Activated B cell treated with CpG ODN at 0.5 μM for 24 hours (primary cell): Measurements from ENCODE around the gene ZNF304. TPM values are rescaled to one million over a fixed set of nuclear protein-coding genes. Genes with fewer than 3 reads are reported as not detected.

Source experiments
- ATAC-seq: fragments of 200-7000 bp; cut with Tn5 transposase; one replicate; pipeline ENCODE4 v1.10.0; 2021; ENCODE audit warnings: low read depth, mild to moderate bottlenecking, moderate library complexity
- CTCF ChIA-PET: fragments of 350-600 bp; sonication (Branson Sonifier 250); formaldehyde crosslinking; loops from one replicate; lab custom pipeline; 2021; ENCODE audit warnings: antibody characterized with exemption; lab: Charles Lee
- POLR2A ChIA-PET: fragments of 350-600 bp; sonication (Branson Sonifier 250); formaldehyde crosslinking; loops from one replicate; lab custom pipeline; 2021; ENCODE audit warnings: antibody characterized with exemption; lab: Charles Lee
- DNase-seq: peaks from one replicate; pipeline ENCODE4 v3.0.0; 2022
- H3K27ac Mint-ChIP-seq: one replicate; pipeline ENCODE4 v1.8.0; 2020; ENCODE audit warnings: mixed read lengths
- H3K27me3 Mint-ChIP-seq: one replicate; pipeline ENCODE4 v1.8.0; 2021; ENCODE audit warnings: mixed read lengths
- H3K36me3 Mint-ChIP-seq: one replicate; pipeline ENCODE4 v1.8.0; 2021; ENCODE audit warnings: low read depth, mixed read lengths
- H3K4me1 Mint-ChIP-seq: one replicate; pipeline ENCODE4 v1.8.0; 2021; ENCODE audit warnings: mixed read lengths
- H3K4me3 Mint-ChIP-seq: one replicate; pipeline ENCODE4 v1.8.0; 2020; ENCODE audit warnings: mild to moderate bottlenecking, mixed read lengths
- H3K9me3 Mint-ChIP-seq: one replicate; pipeline ENCODE4 v1.8.0; 2020; ENCODE audit warnings: mixed read lengths
- CTCF ChIP-seq: fragments of 200-600 bp; IDR thresholded peaks from one replicate; pipeline ENCODE4 v1.8.0; 2022; ENCODE audit warnings: antibody characterized with exemption, mild to moderate bottlenecking
- intact Hi-C: fragments of 100-400 bp; cut with micrococcal nuclease; formaldehyde crosslinking; loops from one replicate; pipeline ENCODE4 v1.15.1; 2024
- total RNA-seq: library from RNA; stranded (reverse); gene quantifications from 2 replicates; pipeline ENCODE4 v1.2.3, GENCODE V29; 2022

ZNF304 gene
- total RNA-seq, 1 donor from 2014 or later, result 12.4 TPM

- no peak for ATAC-seq
- intact Hi-C loops, result no loop called here
Measured at GRCh38 chr19:57377498-57378146, 26.6 kb downstream of the ZNF304 start.

GRCh38 chr19:57380923-57381322, 29.9 kb downstream of the ZNF304 start:
- no peaks in the 10 kb centered on the region for H3K27me3 Mint-ChIP-seq
- peaks cover 36% of the 10 kb centered on the region for H3K36me3 Mint-ChIP-seq
- POLR2A ChIA-PET, result no interaction called here
- CTCF ChIA-PET, result no interaction called here
- intact Hi-C loops, result no loop called here
- H3K27ac Mint-ChIP-seq, result no peak overlapping the region
- H3K9me3 Mint-ChIP-seq, result peaks cover 35% of the 10 kb centered on the region
- H3K4me3 Mint-ChIP-seq, result no peak overlapping the region
- H3K4me1 Mint-ChIP-seq, result no peaks in the 10 kb centered on the region
- no peak for TF ChIP-seq CTCF
- no peak for DNase-seq
- ATAC-seq, result no peak

More at GRCh38 chr19:57377498-57378146, 26.6 kb downstream of the ZNF304 start:
- no peak overlapping the region for H3K4me3 Mint-ChIP-seq
- H3K36me3 Mint-ChIP-seq, result peaks cover 68% of the 10 kb centered on the region
- DNase-seq, result no peak
- H3K9me3 Mint-ChIP-seq, result peaks cover 43% of the 10 kb centered on the region
- TF ChIP-seq CTCF, result no peak
- ChIA-PET CTCF (no interaction called here), POLR2A (no interaction called here)
- no peak overlapping the region for H3K27ac Mint-ChIP-seq
- no peaks in the 10 kb centered on the region for H3K27me3 Mint-ChIP-seq
- H3K4me1 Mint-ChIP-seq, result no peaks in the 10 kb centered on the region

GRCh38 chr19:57382806-57383488, 31.9 kb downstream of the ZNF304 start:
- H3K36me3 Mint-ChIP-seq, result peaks cover 17% of the 10 kb centered on the region
- H3K4me1 Mint-ChIP-seq, result no peaks in the 10 kb centered on the region
- ChIA-PET CTCF (no interaction called here), POLR2A (no interaction called here)
- H3K4me3 Mint-ChIP-seq, result no peak overlapping the region
- no peak overlapping the region for H3K27ac Mint-ChIP-seq
- no peak for TF ChIP-seq CTCF
- no peaks in the 10 kb centered on the region for H3K27me3 Mint-ChIP-seq
- ATAC-seq (no peak), DNase-seq (no peak)
- intact Hi-C loops, result no loop called here
- peaks cover 29% of the 10 kb centered on the region for H3K9me3 Mint-ChIP-seq

GRCh38 chr19:57389194-57389729, 38.2 kb downstream of the ZNF304 start:
- H3K36me3 Mint-ChIP-seq, result peaks cover 31% of the 10 kb centered on the region
- peak overlapping the region; percentile 94 for H3K4me3 Mint-ChIP-seq
- ATAC-seq (no peak), DNase-seq (no peak)
- CTCF ChIA-PET, result interaction anchor here (1.0 kb wide), 1 partner anchor 17 kb away, joined by 3 read pairs; no protein-coding TSS in a partner anchor
- peaks cover 32% of the 10 kb centered on the region for H3K4me1 Mint-ChIP-seq
- H3K27me3 Mint-ChIP-seq, result no peaks in the 10 kb centered on the region
- H3K9me3 Mint-ChIP-seq, result peaks cover 3% of the 10 kb centered on the region
- TF ChIP-seq CTCF, result no peak
- peak overlapping the region; percentile 91 for H3K27ac Mint-ChIP-seq
- intact Hi-C loops, result loop anchor here (1.0 to 5.0 kb wide), 12 partner anchors 22 to 996 kb away; partner anchors contain the start of genes ERVK3-1, TRAPPC2B, ZNF17 and ZNF264
- POLR2A ChIA-PET, result interaction anchor here (0.6 to 2.4 kb wide), 14 partner anchors 21 to 1074 kb away, joined by 3 to 22 read pairs (median 5); partner anchors contain the start of genes TRAPPC2B, ZNF154, ZNF274 and ZNF304
